Upper lobe of left lung (tissue), 6 donors: ENCODE data around the gene MRPL9. TPM values are rescaled to one million over a fixed set of nuclear protein-coding genes. Genes with fewer than 3 reads are reported as not detected.

Experiments used
- ATAC-seq, 2 donors: fragments of 200-7000 bp; cut with Tn5 transposase; one replicate each; pipeline ENCODE4 v1.9.1; 2022; ENCODE audit warnings: mild to moderate bottlenecking in 2 of 2, moderate library complexity in 2 of 2; ENCODE audit not compliant: low FRiP score in 2 of 2
- DNase-seq, 2 donors: peaks; one replicate each; pipeline ENCODE4 v3.0.0-alpha.2; 2019 to 2020
- H3K27ac ChIP-seq, 4 donors: fragments of 200-600 bp; sonication (generic); one replicate each; pipeline ENCODE4 v1.5.1; 2016 to 2019
- H3K27me3 ChIP-seq, 4 donors: fragments of 200-600 bp; sonication (generic); one replicate each; pipeline ENCODE4 v1.5.1; 2017 to 2019
- H3K36me3 ChIP-seq, 4 donors: fragments of 200-600 bp; sonication (generic); one replicate each; pipeline ENCODE4 v1.5.1; 2016 to 2019
- H3K4me1 ChIP-seq, 4 donors: fragments of 200-600 bp; sonication (generic); one replicate each; pipeline ENCODE4 v1.5.1; 2018 to 2019
- H3K4me3 ChIP-seq, 4 donors: fragments of 200-600 bp; sonication (generic); one replicate each; pipeline ENCODE4 v1.5.1; 2017 to 2019; ENCODE audit warnings: mild to moderate bottlenecking in 2 of 4, moderate library complexity in 1 of 4
- H3K9me3 ChIP-seq, 4 donors: fragments of 200-600 bp; sonication (generic); one replicate each; pipeline ENCODE4 v1.5.1; 2018 to 2019
- EP300 ChIP-seq, 4 donors: sonication (generic); formaldehyde crosslinking; IDR thresholded peaks; one replicate each; pipeline ENCODE4 v1.5.1; 2017; ENCODE audit warnings: antibody characterized with exemption in 4 of 4, control low read depth in 2 of 4
- POLR2A ChIP-seq, 4 donors: fragments of 450-650 bp; IDR thresholded peaks; one replicate each; pipeline ENCODE4 v1.5.1; 2016 to 2017; ENCODE audit warnings: antibody characterized with exemption in 4 of 4, mild to moderate bottlenecking in 2 of 4
- POLR2AphosphoS5 ChIP-seq, 2 donors: sonication (generic); formaldehyde crosslinking; IDR thresholded peaks; one replicate each; pipeline ENCODE4 v1.5.1; 2017; ENCODE audit warnings: antibody characterized with exemption in 2 of 2
- WGBS, 2 donors: methylation state at CpG; one replicate each; pipeline ENCODE4 v1.1.5; 2017 to 2018; 5-methylcytosine and 5-hydroxymethylcytosine counted together
- total RNA-seq, 6 donors: library from RNA; depleted of rRNA in 4 of 6; stranded (reverse); fragments of >200 nt in 4 of 6; gene quantifications; one replicate each; pipeline versions ENCODE4 v1.1.0 to v1.2.1, GENCODE V29; 2016 to 2021
- TF ChIP-seq, protein P1 (sequence below), 6 experiments: fragments of 450-650 bp in 4 of 6; fragments of 200-600 bp in 2 of 6; sonication (generic) in 2 of 6; IDR thresholded peaks; one replicate each; pipeline ENCODE4 v1.5.1; 2016 to 2019; ENCODE audit warnings: antibody characterized with exemption in 6 of 6
- donor health status: DM: no; HTN: no; CAD: no; lungs with moderate emphysema.
- donor health status: DM: no; HTN: yes; CAD: no; lungs with severe emphysema.

Gene MRPL9
- total RNA-seq, 6 donors from 2014 or later: 27.6 to 94.3 (median 53.2) TPM

DNA sequence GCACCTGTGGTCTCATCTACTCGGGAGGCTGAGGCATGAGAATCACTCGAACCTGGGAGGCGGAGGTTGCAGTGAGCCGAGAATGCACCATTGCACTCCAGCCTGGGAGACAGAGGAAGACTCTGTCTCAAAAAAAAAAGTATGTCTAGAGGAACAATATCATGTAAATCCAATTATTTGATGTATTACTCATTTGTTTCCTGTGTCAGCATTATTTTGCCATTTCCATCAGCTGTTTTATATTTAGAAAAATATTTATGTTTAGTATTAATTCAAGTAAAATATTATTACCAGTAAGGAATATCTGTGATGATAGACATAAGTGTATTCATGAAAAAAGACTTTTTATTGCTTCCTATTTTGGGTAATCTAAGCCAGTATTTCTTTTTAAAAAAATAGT lies 14.0 kb upstream of the MRPL9 start:
- H3K36me3 ChIP-seq: peaks cover 11 to 67% (median 27%) of the 10 kb centered on the region in 4 donors
- no peak overlapping the region for H3K27ac ChIP-seq
- no peak overlapping the region for H3K4me3 ChIP-seq
- no peaks in the 10 kb centered on the region for H3K27me3 ChIP-seq
- WGBS, 2 donors: 93% methylated on average over 4 of the region's 4 CpGs
- no peak for ATAC-seq
- no peak for DNase-seq
- H3K9me3 ChIP-seq: no peaks in the 10 kb centered on the region
- TF ChIP-seq POLR2A (IDR thresholded peaks at IDR 0.05) (no peak), POLR2AphosphoS5 (IDR thresholded peaks at IDR 0.05) (no peak), EP300 (IDR thresholded peaks at IDR 0.05) (no peak)
- TF ChIP-seq, protein P1, sequence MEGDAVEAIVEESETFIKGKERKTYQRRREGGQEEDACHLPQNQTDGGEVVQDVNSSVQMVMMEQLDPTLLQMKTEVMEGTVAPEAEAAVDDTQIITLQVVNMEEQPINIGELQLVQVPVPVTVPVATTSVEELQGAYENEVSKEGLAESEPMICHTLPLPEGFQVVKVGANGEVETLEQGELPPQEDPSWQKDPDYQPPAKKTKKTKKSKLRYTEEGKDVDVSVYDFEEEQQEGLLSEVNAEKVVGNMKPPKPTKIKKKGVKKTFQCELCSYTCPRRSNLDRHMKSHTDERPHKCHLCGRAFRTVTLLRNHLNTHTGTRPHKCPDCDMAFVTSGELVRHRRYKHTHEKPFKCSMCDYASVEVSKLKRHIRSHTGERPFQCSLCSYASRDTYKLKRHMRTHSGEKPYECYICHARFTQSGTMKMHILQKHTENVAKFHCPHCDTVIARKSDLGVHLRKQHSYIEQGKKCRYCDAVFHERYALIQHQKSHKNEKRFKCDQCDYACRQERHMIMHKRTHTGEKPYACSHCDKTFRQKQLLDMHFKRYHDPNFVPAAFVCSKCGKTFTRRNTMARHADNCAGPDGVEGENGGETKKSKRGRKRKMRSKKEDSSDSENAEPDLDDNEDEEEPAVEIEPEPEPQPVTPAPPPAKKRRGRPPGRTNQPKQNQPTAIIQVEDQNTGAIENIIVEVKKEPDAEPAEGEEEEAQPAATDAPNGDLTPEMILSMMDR (IDR thresholded peaks at IDR 0.05): no peak
- no peaks in the 10 kb centered on the region for H3K4me1 ChIP-seq

- peaks cover 11 to 66% (median 27%) of the 10 kb centered on the region in 4 donors for H3K36me3 ChIP-seq
- WGBS, 2 donors: 97 to 98% methylated on average over 3 of the region's 3 CpGs
- H3K4me3 ChIP-seq: no peak overlapping the region
- TF ChIP-seq EP300 (IDR thresholded peaks at IDR 0.05): no peak
- TF ChIP-seq, protein P1 (IDR thresholded peaks at IDR 0.05): no peak
- no peak for TF ChIP-seq POLR2AphosphoS5 (IDR thresholded peaks at IDR 0.05)
- TF ChIP-seq POLR2A (IDR thresholded peaks at IDR 0.05): no peak
- no peak for ATAC-seq
- H3K9me3 ChIP-seq: no peaks in the 10 kb centered on the region
- H3K27me3 ChIP-seq: no peaks in the 10 kb centered on the region
- H3K4me1 ChIP-seq: no peaks in the 10 kb centered on the region
- no peak overlapping the region for H3K27ac ChIP-seq
- no peak for DNase-seq
Observed at GRCh38 chr1:151776665-151777062, 13.4 kb upstream of the MRPL9 start.

DNA sequence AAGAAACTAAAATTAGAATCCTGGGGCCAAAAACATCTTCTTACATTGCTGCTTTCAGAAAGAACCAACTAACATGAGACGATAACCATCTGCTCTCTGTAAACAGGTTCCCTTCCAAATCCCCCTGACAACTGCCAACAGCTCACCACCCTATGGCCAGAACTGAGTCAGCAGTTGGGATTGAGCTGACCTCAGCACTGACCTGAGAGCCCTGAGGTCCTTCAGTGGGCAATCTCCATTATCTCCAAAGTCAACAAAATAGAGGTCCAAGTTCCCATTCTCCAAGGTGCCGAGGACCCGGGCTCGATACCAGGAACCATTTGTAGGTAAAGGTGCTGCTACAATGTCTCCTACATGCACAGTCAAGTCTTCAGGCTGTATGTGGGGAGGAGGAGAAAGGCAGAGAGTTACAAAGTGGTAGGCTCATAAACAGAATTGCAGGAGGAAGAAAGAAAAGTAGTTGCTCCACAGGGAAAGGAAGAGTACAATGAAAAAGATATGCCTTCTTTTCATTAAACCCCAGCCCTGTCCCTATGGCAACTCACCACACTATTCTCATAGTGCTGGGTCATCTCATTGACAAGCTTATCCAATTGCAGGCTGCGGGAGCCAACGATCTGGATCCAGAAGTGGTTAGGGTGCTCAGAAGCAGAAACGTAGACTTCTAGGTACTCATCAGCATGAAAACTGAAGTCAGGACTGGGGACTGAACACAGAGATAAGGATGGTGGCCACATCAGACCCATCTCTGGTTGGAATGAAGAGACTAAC lies 12.8 kb upstream of the MRPL9 start:
- ATAC-seq: no peak
- no peaks in the 10 kb centered on the region for H3K4me1 ChIP-seq
- 89 to 92% methylated on average over 7 of the region's 7 CpGs for WGBS, 2 donors
- peaks cover 11 to 62% (median 25%) of the 10 kb centered on the region in 4 donors for H3K36me3 ChIP-seq
- DNase-seq: no peak
- H3K27ac ChIP-seq: no peak overlapping the region
- no peaks in the 10 kb centered on the region for H3K27me3 ChIP-seq
- H3K4me3 ChIP-seq: no peak overlapping the region
- no peak for TF ChIP-seq POLR2AphosphoS5 (IDR thresholded peaks at IDR 0.05)
- no peak for TF ChIP-seq POLR2A (IDR thresholded peaks at IDR 0.05)
- TF ChIP-seq, protein P1 (IDR thresholded peaks at IDR 0.05): no peak
- TF ChIP-seq EP300 (IDR thresholded peaks at IDR 0.05): no peak
- H3K9me3 ChIP-seq: no peaks in the 10 kb centered on the region

- H3K4me1 ChIP-seq: no peaks in the 10 kb centered on the region
- no peak for ATAC-seq
- TF ChIP-seq, protein P1 (IDR thresholded peaks at IDR 0.05): no peak
- TF ChIP-seq POLR2A (IDR thresholded peaks at IDR 0.05) (no peak), EP300 (IDR thresholded peaks at IDR 0.05) (no peak), POLR2AphosphoS5 (IDR thresholded peaks at IDR 0.05) (no peak)
- no peak for DNase-seq
- H3K27ac ChIP-seq: no peak overlapping the region
- peaks cover 11 to 53% (median 23%) of the 10 kb centered on the region in 4 donors for H3K36me3 ChIP-seq
- no peaks in the 10 kb centered on the region for H3K27me3 ChIP-seq
- no peak overlapping the region for H3K4me3 ChIP-seq
- H3K9me3 ChIP-seq: no peaks in the 10 kb centered on the region
- WGBS, 2 donors: 78 to 88% methylated on average over 3 of the region's 3 CpGs
Observed at GRCh38 chr1:151774256-151774922, 11.1 kb upstream of the MRPL9 start.
